Mononuclear cell (primary cell): ENCODE measurements around the gene SGMS1. TPM values are rescaled to one million over a fixed set of nuclear protein-coding genes. Genes with fewer than 3 reads are reported as not detected.

ENCODE experiments used
- H3K27me3 ChIP-seq: 2 replicates; pipeline ENCODE4 v1.6.0; 2011; ENCODE audit warnings: low read length, control low read depth; ENCODE audit not compliant: insufficient read depth
- H3K4me1 ChIP-seq: 2 replicates; pipeline ENCODE4 v1.5.1; 2011; ENCODE audit warnings: mild to moderate bottlenecking, low read length, control low read depth; ENCODE audit not compliant: insufficient read depth
- H3K4me3 ChIP-seq: 2 replicates; pipeline ENCODE4 v1.5.1; 2011; ENCODE audit warnings: mild to moderate bottlenecking, low read length, moderate library complexity
- H3K9me3 ChIP-seq: 2 replicates; pipeline ENCODE4 v1.5.1; 2011; ENCODE audit warnings: low read depth, mild to moderate bottlenecking, control low read depth, low read length
- total RNA-seq: library from RNA; depleted of rRNA; stranded (reverse); fragments of >200 nt; gene quantifications from one replicate; pipeline ENCODE4 v1.2.3, GENCODE V29; 2012

The SGMS1 gene
- total RNA-seq, 1 donor = 62.8 TPM

DNA sequence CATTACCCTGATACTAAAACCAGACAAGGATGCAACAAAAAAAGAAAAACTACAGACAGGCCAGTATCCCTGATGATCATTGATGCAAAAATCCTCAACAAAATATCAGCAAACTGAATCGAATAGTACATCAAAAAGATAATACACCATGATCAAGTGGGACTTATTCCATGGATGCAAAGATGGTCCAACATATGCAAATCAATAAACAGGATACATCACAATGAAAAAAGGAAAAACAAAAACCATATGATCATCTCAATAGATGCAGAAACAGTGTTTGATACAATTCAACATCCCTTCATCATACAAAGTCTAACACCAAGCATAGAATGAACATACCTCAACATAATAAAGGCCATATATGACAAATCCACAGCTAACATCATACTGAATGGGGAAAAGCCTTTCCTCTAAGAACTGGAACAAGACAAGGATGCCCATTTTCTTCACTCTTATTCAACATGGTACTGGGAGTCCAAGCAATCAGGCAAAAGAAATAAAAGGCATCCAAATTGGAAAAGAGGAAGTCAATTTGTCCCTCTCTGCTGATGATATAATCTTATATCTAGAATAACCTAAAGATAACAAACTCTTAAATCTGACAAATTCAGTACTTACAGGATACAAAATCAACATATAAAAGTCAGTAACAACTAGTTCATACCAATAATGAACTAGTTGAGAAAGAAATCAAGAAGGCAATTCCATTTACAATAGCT lies 323.6 kb downstream of the SGMS1 start:
- H3K27me3 ChIP-seq = no peaks in the 10 kb centered on the region
- H3K4me3 ChIP-seq = no peak overlapping the region
- no peaks in the 10 kb centered on the region for H3K9me3 ChIP-seq
- no peaks in the 10 kb centered on the region for H3K4me1 ChIP-seq

DNA sequence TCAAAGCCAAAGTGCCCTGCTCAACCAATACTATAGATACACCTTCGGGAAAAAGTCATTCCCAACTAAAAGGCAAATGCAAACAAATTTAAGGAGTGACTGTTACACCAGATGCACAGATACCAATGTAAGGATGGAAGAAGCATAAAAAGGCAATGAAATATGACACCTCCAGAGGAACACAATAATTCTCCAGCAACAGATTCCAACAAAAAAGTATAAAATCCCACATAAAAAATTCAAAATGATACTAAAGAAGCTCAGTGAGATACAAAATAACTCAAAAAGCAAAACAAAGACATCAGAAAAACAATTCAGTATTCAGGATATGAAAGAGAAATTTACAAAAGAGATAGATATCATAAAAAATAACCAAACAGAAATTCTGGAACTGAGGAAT lies 328.4 kb downstream of the SGMS1 start:
- Histone ChIP-seq H3K4me3 (no peak overlapping the region), H3K9me3 (no peaks in the 10 kb centered on the region), H3K4me1 (no peaks in the 10 kb centered on the region), H3K27me3 (no peaks in the 10 kb centered on the region)

DNA sequence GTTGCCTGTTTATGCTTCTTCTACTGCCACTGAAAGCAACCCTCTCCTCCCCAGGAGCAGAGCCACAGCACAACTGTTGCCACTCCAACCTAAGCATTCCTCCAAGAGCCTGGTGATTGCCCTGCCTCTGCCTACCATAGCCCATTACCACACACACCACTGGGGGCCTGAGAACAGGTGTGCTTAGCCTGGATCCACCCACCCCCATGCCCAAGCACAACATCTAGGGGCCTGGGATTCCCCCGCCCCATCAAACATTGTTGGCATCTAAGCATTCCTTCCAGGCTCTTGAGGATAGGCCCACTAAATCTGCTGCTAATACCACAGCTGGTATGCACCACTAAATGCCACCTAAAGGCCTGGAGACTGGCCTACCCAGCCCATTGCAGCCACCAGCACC lies 329.2 kb downstream of the SGMS1 start:
- no peaks in the 10 kb centered on the region for H3K4me1 ChIP-seq
- H3K27me3 ChIP-seq = no peaks in the 10 kb centered on the region
- no peak overlapping the region for H3K4me3 ChIP-seq
- no peaks in the 10 kb centered on the region for H3K9me3 ChIP-seq

DNA sequence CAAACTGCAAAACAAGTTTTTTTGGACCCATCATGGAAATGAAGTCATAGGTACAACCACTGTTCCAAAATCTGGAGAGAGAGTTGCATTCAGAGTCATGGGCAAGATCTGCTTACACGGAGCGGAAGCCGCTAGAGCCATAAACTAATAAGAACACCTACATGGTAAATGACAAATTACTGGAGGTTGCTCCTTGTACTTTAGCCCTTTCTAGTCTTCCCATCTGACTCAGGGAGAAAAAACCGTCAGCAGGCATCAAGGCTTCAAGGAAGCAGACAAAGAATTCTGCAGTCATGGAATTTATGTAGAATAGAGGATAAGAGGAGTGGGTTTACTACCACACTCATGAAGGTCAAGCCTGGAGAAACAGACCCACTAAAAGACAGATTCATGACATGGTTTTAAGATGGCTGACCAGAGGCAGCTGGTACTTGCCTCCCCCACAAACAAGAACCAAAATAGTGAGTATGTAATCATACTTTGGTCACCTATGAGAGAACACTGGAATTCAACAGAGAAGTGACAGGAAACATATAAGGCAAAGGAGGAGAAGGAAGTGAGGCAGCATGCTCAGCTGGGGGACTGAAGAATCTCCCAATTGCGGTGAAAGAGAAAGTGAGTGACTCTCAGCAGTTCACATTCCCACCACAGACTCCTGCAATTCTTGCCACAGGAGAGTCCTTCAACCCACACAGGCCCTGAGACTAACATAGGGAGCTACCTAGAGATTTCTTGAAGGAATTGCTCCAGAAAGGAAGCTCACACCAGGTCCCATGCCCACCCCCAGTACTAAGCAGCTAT lies 330.0 kb downstream of the SGMS1 start:
- H3K4me3 ChIP-seq = no peak overlapping the region
- no peaks in the 10 kb centered on the region for H3K4me1 ChIP-seq
- no peaks in the 10 kb centered on the region for H3K9me3 ChIP-seq
- H3K27me3 ChIP-seq = no peaks in the 10 kb centered on the region

DNA sequence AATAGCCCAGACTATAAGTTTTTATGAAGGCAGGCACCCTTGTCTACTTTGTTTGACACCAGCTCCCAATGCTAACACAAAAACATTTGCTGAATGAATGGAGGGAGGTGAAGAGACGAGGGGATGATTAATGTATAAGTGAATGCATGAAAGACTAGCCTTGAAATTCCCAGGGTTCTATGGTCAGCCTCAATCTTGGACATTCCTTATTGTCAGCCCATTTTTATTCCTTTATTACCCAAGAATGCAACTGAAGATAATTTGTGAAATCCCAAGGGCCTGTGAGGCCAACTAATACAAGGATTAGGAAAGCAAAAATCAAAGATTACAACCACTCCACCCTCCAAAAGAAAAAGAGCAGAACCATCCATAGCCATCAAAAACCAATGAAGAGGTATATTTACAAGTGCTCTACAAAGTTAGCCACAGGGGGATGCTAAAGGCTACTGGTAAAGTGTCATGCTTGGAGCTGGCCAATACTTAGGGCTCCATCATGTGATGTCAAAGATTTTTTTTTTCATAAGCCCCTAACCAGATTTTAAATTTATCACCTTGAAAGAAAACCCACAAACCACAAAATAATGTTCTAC lies 332.4 kb downstream of the SGMS1 start:
- no peaks in the 10 kb centered on the region for H3K4me1 ChIP-seq
- no peaks in the 10 kb centered on the region for H3K9me3 ChIP-seq
- no peak overlapping the region for H3K4me3 ChIP-seq
- H3K27me3 ChIP-seq = no peaks in the 10 kb centered on the region

DNA sequence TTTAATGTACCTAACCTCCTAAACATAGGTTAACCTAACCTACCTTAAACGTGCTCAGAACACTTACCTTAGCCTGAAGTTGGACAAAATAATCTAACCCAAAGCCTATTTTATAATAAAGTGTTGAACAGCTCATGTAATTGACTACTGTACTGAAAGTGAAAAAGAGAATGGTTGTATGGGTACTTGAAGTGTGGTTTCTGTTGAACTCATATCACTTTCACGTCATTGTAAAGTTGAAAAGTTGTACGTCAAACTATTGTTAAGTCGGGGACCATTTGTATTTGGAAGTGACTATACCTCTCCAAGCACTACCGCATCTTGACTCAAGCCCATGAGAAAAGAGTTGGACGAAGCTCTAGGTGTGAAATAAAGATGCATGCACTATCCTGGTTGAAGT lies 334.6 kb downstream of the SGMS1 start:
- Histone ChIP-seq H3K4me1 (no peaks in the 10 kb centered on the region), H3K27me3 (no peaks in the 10 kb centered on the region), H3K9me3 (no peaks in the 10 kb centered on the region), H3K4me3 (no peak overlapping the region)

DNA sequence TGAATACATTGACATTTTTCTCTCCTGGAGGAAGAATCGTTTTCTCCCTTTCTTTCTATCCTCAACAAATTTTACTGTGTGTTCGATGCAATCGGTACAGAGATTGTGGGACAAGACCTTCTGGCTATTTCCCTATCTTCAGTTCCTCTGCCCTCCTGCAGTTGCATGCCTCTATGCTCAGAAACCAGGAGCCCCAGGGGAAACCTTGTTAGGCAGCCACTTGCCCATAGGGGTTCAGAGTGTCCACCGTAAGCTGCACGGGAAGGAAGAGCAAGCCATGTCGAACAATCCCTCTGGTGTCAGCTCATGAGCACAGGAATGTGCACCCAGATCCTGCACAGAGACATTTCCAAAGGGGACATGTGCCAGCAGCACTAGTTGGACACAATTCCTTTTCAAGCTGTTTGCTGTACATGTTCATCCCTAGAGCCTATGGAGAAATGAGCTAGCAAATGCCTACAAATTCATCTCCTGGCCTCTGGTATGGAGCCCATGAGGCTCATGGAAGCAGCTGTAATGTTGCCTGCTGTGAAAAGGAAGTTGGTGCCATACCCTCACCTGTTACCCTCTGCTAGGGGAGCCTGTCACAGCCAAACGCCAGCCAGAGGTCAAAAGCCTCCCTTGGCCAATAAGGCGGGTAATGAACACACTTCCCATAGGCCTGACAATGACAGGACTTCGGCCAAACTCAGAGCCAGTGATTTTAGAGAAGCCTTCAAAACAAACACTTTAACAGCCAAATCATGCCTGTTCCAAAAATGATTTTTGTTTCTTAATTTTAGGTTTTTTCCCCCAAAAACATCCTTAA lies 336.6 kb downstream of the SGMS1 start:
- Histone ChIP-seq H3K9me3 (no peaks in the 10 kb centered on the region), H3K4me3 (no peak overlapping the region), H3K4me1 (no peaks in the 10 kb centered on the region), H3K27me3 (peaks cover under 1% of the 10 kb centered on the region)

DNA sequence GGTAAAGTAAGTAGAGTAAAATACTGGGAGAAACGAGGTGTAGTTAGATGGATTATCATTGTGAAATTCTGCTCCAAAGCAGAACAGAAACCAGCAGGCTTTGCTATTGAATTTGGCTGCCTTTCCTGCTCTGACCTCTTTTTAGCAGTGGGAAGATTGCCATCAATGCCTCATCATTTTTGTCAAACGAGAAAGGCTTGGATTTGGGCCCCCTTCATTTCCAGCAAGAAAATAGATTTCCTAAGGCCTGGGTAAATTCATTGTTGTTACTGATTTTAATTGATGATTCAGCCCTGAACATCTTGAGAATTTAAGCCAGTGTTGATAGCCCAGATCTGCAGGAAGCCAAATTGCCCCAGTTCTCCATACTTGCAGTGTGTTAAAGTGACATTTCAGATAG lies 337.2 kb downstream of the SGMS1 start:
- Histone ChIP-seq H3K4me1 (no peaks in the 10 kb centered on the region), H3K9me3 (no peaks in the 10 kb centered on the region), H3K4me3 (no peak overlapping the region), H3K27me3 (peaks cover 2% of the 10 kb centered on the region)

DNA sequence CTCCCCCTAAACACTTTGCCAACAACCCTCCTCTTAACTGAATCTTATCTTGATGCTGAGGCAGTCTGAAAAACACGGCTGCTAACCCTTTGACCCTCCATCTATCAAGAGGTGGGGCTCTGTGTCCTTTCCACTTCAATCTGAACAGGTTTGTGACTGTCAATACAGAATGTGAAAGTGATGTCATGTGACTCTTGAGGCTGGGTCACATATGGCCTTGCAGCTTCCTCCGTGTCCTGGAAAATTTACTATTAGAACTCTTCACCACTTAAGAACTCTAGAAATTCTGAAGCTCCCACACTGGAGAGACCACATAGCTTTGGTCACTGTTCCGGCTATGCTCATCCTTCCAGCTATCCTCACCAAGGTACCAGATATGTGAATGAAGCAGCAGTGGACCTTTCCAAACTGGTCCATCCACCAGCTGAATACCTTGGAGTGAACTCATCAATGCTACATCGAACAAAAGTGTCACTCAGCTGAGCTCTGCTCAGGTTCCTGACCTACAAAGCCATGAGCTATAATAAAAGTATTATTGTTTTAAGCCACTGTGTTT lies 341.7 kb downstream of the SGMS1 start:
- Histone ChIP-seq H3K9me3 (no peaks in the 10 kb centered on the region), H3K4me3 (no peak overlapping the region), H3K27me3 (peaks cover 11% of the 10 kb centered on the region), H3K4me1 (no peaks in the 10 kb centered on the region)

DNA sequence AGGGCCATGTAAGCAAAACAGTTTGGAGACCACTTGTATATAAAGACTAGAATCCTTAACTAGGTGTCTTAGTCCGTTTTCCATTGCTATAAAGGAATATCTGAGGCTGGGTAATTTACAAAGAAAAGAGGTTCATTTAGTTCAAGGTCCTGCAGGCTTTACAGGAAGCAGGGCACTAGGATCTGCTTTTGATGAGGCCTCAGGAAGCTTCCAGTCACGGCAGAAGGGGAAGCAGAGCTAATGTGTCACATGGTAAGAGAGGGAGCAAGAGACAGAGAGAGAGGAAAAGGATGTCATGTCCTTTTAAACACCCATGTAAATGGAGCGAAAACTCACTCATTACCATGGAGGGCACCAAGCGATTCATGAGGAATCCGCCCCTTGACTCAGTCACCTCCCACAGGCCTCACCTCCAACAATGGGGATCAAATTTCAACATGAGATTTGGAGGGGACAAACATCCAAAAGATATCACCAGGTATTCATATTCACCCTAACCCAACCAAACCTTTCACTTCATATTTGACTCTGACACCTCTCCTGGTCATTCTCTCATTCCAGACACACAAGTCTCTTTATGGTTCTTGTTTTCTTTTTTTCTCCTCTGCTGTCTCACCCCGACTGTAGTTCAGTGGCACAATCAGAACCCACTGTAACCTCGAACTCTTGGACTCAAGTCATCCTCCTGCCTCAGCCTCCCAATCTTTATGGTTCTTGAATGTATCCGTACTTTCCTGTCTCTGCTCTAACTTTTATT lies 342.4 kb downstream of the SGMS1 start:
- H3K27me3 ChIP-seq = peaks cover 11% of the 10 kb centered on the region
- H3K9me3 ChIP-seq = no peaks in the 10 kb centered on the region
- no peaks in the 10 kb centered on the region for H3K4me1 ChIP-seq
- H3K4me3 ChIP-seq = no peak overlapping the region

DNA sequence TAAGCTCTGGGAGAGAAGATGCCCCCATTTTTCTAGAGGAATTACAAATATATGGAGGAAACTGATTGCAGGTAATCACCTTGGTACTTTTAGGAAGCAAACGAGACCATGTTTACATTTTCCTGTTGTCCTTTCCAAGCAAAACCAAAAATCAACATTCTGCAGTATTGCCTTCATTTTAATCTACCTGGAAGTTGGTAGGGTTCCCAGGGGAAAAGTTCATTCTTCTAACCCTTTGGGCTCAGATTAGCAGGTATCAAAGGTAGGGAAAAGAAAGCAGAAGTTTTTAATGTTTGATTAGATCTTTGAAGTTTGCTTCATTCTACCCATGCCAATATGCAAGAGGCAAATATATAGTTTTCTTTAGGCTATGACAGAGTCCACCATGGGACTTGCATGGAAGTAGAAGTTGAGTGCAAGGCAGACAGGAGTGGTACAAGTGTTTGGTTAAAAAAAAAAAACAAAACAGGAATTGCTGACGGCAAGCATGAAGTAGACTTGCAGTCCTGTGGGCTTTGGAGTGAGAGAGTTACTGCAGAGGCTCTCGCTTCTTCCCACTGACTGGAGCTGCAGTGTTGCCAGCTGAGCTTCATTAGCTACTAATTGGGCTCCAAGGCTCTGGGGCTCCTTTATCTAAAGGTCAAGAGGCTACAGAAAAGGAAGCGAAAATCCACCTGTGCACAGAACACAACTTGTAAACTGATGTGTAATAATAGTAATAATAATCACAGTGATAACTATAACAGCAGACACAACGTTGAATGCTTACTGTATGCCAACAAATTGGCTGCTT lies 343.5 kb downstream of the SGMS1 start:
- no peak overlapping the region for H3K4me3 ChIP-seq
- H3K9me3 ChIP-seq = no peaks in the 10 kb centered on the region
- H3K27me3 ChIP-seq = peaks cover 14% of the 10 kb centered on the region
- no peaks in the 10 kb centered on the region for H3K4me1 ChIP-seq

DNA sequence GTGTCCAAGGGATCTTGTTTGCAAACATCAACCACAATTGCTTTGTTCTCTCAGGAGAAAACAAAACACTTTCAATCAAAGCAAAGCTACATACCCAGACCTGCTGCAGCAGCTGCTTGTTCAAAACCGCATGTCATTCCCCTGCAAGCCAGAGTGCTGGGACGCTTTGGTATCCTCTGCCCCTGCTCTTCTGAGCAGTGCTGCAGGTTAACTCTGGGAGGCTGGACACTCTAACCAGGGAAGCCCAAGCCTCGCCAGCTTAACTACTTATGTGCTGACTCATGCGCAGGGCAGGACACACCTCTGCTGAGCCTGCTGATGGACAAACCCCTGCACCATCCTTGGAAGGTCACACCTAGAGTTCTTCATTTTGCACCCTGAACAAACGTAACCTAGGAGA lies 344.3 kb downstream of the SGMS1 start:
- peaks cover 14% of the 10 kb centered on the region for H3K27me3 ChIP-seq
- H3K4me1 ChIP-seq = no peaks in the 10 kb centered on the region
- no peaks in the 10 kb centered on the region for H3K9me3 ChIP-seq
- no peak overlapping the region for H3K4me3 ChIP-seq

DNA sequence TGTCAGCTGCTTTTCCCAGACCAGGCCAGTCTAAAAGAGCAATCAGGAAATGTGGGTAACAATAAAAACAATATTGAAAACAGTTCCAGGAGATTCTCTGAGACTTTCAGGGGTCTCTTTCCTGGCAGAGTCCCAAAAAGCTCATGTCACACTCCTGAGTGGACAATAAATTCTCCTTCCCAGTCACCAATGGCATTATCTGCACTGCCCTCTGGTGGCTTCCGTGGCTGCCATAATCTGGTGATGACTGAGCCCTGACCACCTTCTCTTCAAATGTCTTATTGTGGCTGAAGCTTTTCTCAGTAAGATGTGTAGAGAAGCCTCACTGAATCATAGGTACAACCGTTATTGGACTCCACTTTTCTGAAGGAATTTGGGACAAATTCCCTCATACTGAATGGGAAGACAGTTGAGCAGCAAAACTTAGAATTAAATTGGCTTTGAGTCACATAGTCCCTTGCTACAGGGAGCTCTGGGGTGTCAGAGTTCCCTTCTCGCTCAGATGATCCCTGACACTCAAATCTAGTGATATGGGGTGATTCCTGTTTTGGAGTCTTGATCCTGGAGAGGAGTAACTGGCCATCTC lies 348.0 kb downstream of the SGMS1 start:
- Histone ChIP-seq H3K9me3 (no peaks in the 10 kb centered on the region), H3K4me3 (no peak overlapping the region), H3K4me1 (no peaks in the 10 kb centered on the region), H3K27me3 (peaks cover 4% of the 10 kb centered on the region)
